GM12875 (cell line): ENCODE data around the gene SLC7A9.

Source experiments
- H3K4me3 ChIP-seq: one replicate; pipeline ENCODE4 v1.5.1; 2011; ENCODE audit warnings: low read depth, low read length, control low read depth
- TF ChIP-seq, protein P1 (sequence below): IDR thresholded peaks from 2 replicates; pipeline ENCODE4 v1.5.1; 2011; ENCODE audit warnings: low read depth, mild to moderate bottlenecking, control low read depth, inconsistent platforms, low read length, moderate library complexity, borderline replicate concordance; ENCODE audit not compliant: insufficient read depth

Gene SLC7A9

GRCh38 chr19:32824191-32824751, 45.3 kb downstream of the SLC7A9 start:
- H3K4me3 ChIP-seq: no peak overlapping the region
- TF ChIP-seq, protein P1, sequence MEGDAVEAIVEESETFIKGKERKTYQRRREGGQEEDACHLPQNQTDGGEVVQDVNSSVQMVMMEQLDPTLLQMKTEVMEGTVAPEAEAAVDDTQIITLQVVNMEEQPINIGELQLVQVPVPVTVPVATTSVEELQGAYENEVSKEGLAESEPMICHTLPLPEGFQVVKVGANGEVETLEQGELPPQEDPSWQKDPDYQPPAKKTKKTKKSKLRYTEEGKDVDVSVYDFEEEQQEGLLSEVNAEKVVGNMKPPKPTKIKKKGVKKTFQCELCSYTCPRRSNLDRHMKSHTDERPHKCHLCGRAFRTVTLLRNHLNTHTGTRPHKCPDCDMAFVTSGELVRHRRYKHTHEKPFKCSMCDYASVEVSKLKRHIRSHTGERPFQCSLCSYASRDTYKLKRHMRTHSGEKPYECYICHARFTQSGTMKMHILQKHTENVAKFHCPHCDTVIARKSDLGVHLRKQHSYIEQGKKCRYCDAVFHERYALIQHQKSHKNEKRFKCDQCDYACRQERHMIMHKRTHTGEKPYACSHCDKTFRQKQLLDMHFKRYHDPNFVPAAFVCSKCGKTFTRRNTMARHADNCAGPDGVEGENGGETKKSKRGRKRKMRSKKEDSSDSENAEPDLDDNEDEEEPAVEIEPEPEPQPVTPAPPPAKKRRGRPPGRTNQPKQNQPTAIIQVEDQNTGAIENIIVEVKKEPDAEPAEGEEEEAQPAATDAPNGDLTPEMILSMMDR: no peak

DNA sequence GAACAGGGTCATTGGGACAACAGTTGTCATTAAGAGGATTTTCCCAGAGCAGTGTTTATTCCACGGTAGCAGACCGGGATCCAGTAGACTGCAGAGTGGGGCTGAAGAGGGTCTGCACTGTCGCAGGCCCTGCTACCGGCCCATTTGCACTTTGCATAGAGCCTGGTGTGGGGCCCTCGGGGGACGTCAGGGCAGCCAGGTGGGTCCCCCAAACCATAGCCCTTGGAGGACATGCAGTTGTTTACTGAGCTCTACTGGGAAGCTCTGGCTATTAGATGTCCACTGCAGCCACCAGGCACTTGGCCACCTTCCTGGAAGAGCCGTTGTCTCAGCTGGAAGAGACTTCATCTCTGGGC, 45.8 kb downstream of the SLC7A9 start:
- TF ChIP-seq, protein P1: no peak
- no peak overlapping the region for H3K4me3 ChIP-seq

GRCh38 chr19:32822916-32823746, 46.4 kb downstream of the SLC7A9 start:
- TF ChIP-seq, protein P1: no peak
- H3K4me3 ChIP-seq: no peak overlapping the region

DNA sequence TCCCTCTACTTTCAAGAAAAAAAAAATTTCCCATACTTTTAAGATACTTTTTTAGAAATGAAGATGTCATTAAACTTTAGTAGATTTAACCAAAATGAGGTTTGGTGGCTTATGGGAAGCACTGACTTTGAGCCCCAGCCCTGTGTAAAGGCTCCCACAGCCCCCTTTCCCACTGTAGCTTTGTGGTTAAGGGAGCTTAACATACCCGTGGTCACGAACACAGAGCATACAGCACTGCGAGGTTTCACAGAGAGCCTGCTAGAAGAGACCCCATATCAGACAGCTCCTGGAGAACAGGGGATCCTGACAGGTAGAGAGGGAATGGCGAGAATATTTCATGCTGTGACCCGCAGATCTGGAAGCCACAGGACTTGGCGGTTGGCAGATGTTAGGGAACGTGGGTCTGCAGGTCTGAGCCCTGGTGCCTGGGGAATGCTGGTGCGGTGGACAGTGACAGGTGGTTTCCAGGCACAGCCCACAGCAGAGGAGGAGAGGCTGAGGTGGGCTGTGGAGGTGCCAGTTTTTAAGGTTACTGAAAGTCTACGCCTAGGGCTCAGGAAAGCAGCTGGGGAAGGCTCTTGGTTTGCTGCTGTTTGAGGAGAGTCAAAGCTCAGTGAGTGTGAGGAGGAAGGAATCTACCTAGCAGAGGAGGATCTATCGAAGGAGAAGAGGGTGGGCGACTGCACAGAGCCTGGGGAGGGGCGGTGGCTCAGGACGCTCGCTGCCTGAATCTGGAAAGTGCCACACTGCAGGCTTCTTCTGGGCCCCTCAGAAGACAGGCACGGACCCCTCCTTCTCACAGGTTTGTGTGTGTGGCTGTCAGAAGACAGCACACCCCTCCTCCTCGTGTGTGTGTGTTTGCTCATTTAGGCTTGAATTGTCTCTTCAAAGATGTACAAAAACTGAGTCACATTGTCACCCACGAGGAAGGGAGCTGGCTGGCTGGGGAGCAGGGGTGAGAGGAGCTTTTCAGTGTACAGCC, 49.9 kb downstream of the SLC7A9 start:
- TF ChIP-seq, protein P1: no peak

DNA sequence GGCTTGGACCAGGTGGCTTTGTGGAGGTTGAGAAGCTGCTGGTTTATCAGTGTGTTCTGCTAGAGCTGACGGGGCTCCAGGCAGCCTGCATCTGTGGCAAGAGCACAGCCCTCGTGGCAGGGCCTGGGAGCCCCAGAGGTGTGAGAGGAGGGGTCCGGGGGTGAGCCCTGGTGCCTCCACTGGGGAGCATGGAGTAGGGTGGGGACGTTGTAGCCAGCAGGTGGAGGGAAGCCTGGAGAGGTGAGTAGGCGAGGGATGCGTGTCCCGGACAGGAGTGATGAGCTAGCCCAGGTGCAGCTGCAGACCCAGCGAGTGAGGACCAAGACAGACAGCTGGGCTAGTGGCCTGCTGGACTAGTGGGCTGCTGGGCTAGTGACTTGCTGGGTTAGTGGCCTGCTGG, 51.0 kb downstream of the SLC7A9 start:
- TF ChIP-seq, protein P1: no peak
- H3K4me3 ChIP-seq: no peak overlapping the region

More for the DNA sequence above, 49.9 kb downstream of the SLC7A9 start:
- no peak overlapping the region for H3K4me3 ChIP-seq

DNA sequence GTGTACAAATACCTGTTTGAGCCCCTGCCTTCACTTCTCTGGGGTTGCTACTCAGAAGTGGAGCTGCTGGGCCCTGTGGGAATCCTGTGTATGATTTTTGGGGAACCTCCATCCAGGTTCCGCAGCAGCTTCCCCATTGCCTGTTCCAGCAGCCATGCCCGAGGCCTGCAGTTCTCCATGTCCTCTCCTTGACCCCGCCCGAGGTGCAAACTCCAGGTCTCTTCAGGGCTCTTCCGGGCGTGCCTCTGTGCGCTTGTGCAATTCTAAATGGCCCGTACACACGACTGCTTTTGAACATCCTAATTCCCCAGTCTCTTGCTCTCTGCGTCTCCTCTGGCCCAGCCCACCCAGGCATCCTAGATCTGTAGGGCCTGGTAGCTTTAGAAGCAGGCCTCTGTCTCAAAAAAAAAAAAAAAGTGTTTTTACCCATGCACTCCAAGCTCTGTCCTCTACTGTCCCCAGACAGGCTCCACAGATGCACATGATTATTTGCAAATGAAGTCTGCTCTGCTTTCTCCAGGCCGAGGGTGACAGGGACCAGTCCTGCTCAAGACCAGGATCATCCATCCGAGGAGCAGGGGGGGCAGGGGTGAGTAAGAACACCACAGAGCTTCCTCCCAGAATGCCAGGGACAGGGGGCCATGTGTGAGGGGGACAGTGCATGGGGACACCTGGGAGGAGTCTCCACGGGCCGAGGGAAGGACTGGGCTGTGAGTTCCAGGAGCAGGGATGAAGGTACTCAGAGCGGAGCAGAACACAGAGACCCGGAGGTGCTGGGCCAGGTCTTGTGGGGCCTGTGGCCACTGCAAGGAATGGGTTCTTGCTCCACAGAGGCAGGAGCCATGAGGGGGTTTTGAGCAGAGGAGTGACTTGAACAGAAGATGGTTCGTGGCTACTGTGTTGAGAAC, 51.7 kb downstream of the SLC7A9 start:
- TF ChIP-seq, protein P1: no peak

More for the DNA sequence above, 51.7 kb downstream of the SLC7A9 start:
- no peak overlapping the region for H3K4me3 ChIP-seq
